ENCODE results near the gene MIB2. TPM values are rescaled to one million over a fixed set of nuclear protein-coding genes. Genes with fewer than 3 reads are reported as not detected.
A peak's percentile ranks its signal among the peaks of the same experiment; 100 is the strongest.

MIB2 gene
- total RNA-seq, 6 experiments from 2014 or later: 20.7 to 38.5 (median 33.9) TPM

GRCh38 chr1:1613509-1614082 is 1.7 kb upstream of the MIB2 start:
- peak overlapping the region in 1 of 3 donors; percentile 83 for H3K4me3 ChIP-seq
- no peaks in the 10 kb centered on the region for H3K27me3 ChIP-seq
- no peak for ATAC-seq
- H3K4me1 ChIP-seq: peaks cover 0 to 37% (median 13%) of the 10 kb centered on the region in 4 donors
- intact Hi-C loops (cut with DNase I): no loop called here
- H3K36me3 ChIP-seq: no peaks in the 10 kb centered on the region
- no peak for TF ChIP-seq POLR2A (IDR thresholded peaks at IDR 0.05)
- TF ChIP-seq, protein P1, sequence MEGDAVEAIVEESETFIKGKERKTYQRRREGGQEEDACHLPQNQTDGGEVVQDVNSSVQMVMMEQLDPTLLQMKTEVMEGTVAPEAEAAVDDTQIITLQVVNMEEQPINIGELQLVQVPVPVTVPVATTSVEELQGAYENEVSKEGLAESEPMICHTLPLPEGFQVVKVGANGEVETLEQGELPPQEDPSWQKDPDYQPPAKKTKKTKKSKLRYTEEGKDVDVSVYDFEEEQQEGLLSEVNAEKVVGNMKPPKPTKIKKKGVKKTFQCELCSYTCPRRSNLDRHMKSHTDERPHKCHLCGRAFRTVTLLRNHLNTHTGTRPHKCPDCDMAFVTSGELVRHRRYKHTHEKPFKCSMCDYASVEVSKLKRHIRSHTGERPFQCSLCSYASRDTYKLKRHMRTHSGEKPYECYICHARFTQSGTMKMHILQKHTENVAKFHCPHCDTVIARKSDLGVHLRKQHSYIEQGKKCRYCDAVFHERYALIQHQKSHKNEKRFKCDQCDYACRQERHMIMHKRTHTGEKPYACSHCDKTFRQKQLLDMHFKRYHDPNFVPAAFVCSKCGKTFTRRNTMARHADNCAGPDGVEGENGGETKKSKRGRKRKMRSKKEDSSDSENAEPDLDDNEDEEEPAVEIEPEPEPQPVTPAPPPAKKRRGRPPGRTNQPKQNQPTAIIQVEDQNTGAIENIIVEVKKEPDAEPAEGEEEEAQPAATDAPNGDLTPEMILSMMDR (IDR thresholded peaks at IDR 0.05): no peak
- WGBS (ENCODE audit: insufficient coverage, low coverage, low lambda C conversion rate, missing lambda C conversion rate): 61% methylated on average over 11 of the region's 11 CpGs
- peak overlapping the region in 1 of 3 donors; percentile 95 for H3K27ac ChIP-seq
- no peaks in the 10 kb centered on the region for H3K9me3 ChIP-seq
- DNase-seq: no peak

DNA sequence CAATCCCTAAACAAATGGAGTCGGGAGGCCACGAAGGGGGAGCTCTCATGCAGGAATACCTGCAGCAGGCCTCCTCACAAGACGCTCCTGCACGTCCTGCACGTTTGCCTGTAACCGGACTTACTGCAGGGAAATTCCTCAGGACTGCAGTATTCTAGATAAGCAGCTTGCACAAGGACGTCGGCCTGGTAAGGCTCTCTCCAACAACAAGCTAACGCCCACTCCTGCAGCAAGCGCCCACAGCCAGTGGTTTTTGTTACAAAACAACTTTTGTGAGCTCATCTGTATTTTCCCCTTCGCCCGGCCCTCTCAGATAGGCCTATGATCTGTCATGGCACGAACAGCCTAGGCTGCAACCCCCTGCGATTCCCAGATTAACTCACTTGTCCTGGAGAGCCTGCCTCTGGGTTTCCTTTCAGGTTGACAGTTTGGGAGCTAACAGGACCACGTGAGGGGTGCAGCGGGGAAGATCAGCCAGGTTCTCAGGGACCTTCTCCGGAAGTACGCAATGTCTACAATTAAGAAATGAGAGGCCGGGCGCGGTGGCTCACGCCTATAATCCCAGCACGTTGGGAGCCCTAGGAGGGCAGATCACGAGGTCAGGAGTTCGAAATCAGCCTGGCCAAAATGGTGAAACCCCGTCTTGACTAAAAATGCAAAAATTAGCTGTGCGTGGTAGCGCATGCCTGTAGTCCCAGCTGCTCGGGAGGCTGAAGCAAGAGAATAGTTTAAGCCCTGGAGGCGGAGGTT is 921 bp upstream of the MIB2 start:
- 5% methylated on average over 24 of the region's 30 CpGs for WGBS (ENCODE audit: insufficient coverage, low coverage, low lambda C conversion rate, missing lambda C conversion rate)
- peak overlapping the region in 2 of 3 donors; percentile 95 to 100 for H3K27ac ChIP-seq
- no peaks in the 10 kb centered on the region for H3K9me3 ChIP-seq
- H3K4me3 ChIP-seq: peak overlapping the region; percentile 83 to 100 (median 99)
- no peak for TF ChIP-seq POLR2A (IDR thresholded peaks at IDR 0.05)
- TF ChIP-seq, protein P1 (IDR thresholded peaks at IDR 0.05): no peak
- DNase-seq (peak in 2 of 3 donors; percentile 47 to 68), ATAC-seq (peak in 3 of 4 donors; percentile 6 to 15 (median 14))
- intact Hi-C loops (cut with DNase I): no loop called here
- H3K4me1 ChIP-seq: peaks cover 0 to 37% (median 13%) of the 10 kb centered on the region in 4 donors
- H3K36me3 ChIP-seq: no peaks in the 10 kb centered on the region
- no peaks in the 10 kb centered on the region for H3K27me3 ChIP-seq

- H3K27ac ChIP-seq: peak overlapping the region; percentile 95 to 100 (median 99)
- peak overlapping the region; percentile 83 to 100 (median 99) for H3K4me3 ChIP-seq
- H3K36me3 ChIP-seq: no peaks in the 10 kb centered on the region
- WGBS (ENCODE audit: insufficient coverage, low coverage, low lambda C conversion rate, missing lambda C conversion rate): 0% methylated on average over 7 of the region's 23 CpGs
- TF ChIP-seq, protein P1 (IDR thresholded peaks at IDR 0.05): no peak
- TF ChIP-seq POLR2A (IDR thresholded peaks at IDR 0.05): no peak
- peaks cover 0 to 37% (median 13%) of the 10 kb centered on the region in 4 donors for H3K4me1 ChIP-seq
- no peaks in the 10 kb centered on the region for H3K9me3 ChIP-seq
- ATAC-seq: no peak
- H3K27me3 ChIP-seq: no peaks in the 10 kb centered on the region
- intact Hi-C loops (cut with DNase I): no loop called here
- no peak for DNase-seq
These were observed 395 bp upstream of the MIB2 start for GRCh38 chr1:1614954-1615255.

DNA sequence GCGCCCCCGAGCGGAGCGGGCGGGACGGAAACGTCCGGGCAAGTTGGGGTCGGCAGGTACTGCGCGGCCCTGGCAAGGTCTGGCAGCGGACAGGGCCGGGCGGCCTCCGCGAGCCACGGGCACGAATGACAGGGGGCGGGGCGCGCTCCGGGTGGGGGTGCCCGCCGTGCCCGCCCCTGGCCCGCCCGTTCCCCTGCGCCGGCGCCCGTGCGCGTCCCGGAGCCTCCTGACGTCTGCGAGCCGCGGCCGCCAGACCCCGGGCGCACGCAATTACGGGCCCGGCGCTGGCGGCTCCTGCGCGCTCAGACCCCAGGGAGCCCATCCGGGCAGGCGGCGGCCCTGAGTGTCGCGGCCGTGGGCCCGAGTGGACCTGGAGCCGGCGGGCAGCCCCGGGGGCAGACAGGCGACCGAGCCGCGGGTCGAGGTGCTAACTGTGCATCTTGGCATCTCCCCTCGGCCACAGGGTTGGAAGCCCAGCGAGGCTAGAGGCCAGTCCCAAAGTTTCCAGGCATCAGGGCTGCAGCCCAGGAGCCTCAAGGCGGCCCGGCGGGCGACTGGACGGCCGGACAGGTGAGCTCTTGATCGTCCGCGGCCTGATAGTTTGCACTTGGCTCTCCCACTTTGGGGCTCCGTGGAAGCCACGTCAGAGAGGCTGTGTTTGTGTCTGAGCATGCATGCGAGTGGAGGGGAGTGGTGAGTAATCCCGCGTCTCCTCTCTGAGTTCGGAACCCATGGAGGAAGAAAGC is 918 bp downstream of the MIB2 start:
- Histone ChIP-seq H3K9me3 (no peaks in the 10 kb centered on the region), H3K4me1 (peaks cover 0 to 30% (median 9%) of the 10 kb centered on the region in 4 donors), H3K4me3 (peak overlapping the region; percentile 83 to 100 (median 99)), H3K27me3 (no peaks in the 10 kb centered on the region), H3K36me3 (no peaks in the 10 kb centered on the region), H3K27ac (peak overlapping the region; percentile 95 to 100 (median 99))
- intact Hi-C loops (cut with DNase I): no loop called here
- TF ChIP-seq, protein P1 (IDR thresholded peaks at IDR 0.05): no peak
- TF ChIP-seq POLR2A (IDR thresholded peaks at IDR 0.05): no peak
- peak; percentile 66 to 69 (median 67) for DNase-seq
- 33% methylated on average over 5 of the region's 80 CpGs for WGBS (ENCODE audit: insufficient coverage, low coverage, low lambda C conversion rate, missing lambda C conversion rate)
- peak; percentile 5 to 24 (median 16) for ATAC-seq

All from right lobe of liver (tissue), 6 donors.